Activated T-cell treated with anti-CD3 and anti-CD28 coated beads, Interleukin-2, amount 50 U/mL, for 1 hour (primary cell): Measurements from ENCODE around the gene WHRN.
A peak's percentile ranks its signal among the peaks of the same experiment; 100 is the strongest.

Source experiments
- DNase-seq: peaks from one replicate; pipeline ENCODE4 v3.0.0-alpha.2; 2020

WHRN gene

GRCh38 chr9:114413861-114414301, 91.4 kb downstream of the WHRN start:
- no peak for DNase-seq

GRCh38 chr9:114412048-114412683, 93.1 kb downstream of the WHRN start:
- no peak for DNase-seq

- DNase-seq, result no peak
These were observed 93.8 kb downstream of the WHRN start for GRCh38 chr9:114411452-114411851.

GRCh38 chr9:114410910-114411309, 94.4 kb downstream of the WHRN start:
- DNase-seq, result no peak

- DNase-seq, result no peak
These were observed 95.4 kb downstream of the WHRN start for GRCh38 chr9:114409842-114410241.

- no peak for DNase-seq
These were observed 96.0 kb downstream of the WHRN start for GRCh38 chr9:114409103-114409780.

- no peak for DNase-seq
These were observed 96.6 kb downstream of the WHRN start for GRCh38 chr9:114408645-114409044.

GRCh38 chr9:114407889-114408288, 97.4 kb downstream of the WHRN start:
- DNase-seq, result no peak

GRCh38 chr9:114406441-114406840, 98.8 kb downstream of the WHRN start:
- no peak for DNase-seq

GRCh38 chr9:114405294-114406034, 99.8 kb downstream of the WHRN start:
- DNase-seq, result peak; percentile 77

GRCh38 chr9:114404531-114404930, 100.7 kb downstream of the WHRN start:
- DNase-seq, result no peak

- DNase-seq, result no peak
These were observed 102.0 kb downstream of the WHRN start for GRCh38 chr9:114403153-114403756.

- DNase-seq, result no peak
These were observed 103.9 kb downstream of the WHRN start for GRCh38 chr9:114401344-114401743.

- DNase-seq, result no peak
These were observed 104.5 kb downstream of the WHRN start for GRCh38 chr9:114400772-114401171.

- DNase-seq, result no peak
These were observed 105.1 kb downstream of the WHRN start for GRCh38 chr9:114400219-114400618.

- DNase-seq, result no peak
These were observed 105.9 kb downstream of the WHRN start for GRCh38 chr9:114399381-114399780.

- DNase-seq, result peak; percentile 95
These were observed 107.2 kb downstream of the WHRN start for GRCh38 chr9:114397848-114398605.

- DNase-seq, result no peak
These were observed 107.9 kb downstream of the WHRN start for GRCh38 chr9:114397219-114397847.

GRCh38 chr9:114396558-114397218, 108.6 kb downstream of the WHRN start:
- no peak for DNase-seq

- no peak for DNase-seq
These were observed 109.5 kb downstream of the WHRN start for GRCh38 chr9:114395768-114396167.

GRCh38 chr9:114395334-114395617, 110.0 kb downstream of the WHRN start:
- no peak for DNase-seq
